Common myeloid progenitor, CD34-positive (primary cell): ENCODE measurements around the gene AFTPH.

Source experiments
- CTCF ChIA-PET: fragments of 350-600 bp; sonication (Branson Sonifier 250); formaldehyde crosslinking; loops from one replicate; lab custom pipeline; 2021; ENCODE audit warnings: antibody characterized with exemption; lab: Charles Lee
- POLR2A ChIA-PET: fragments of 350-600 bp; sonication (Branson Sonifier 250); formaldehyde crosslinking; loops from one replicate; lab custom pipeline; 2021; ENCODE audit warnings: antibody characterized with exemption; lab: Charles Lee
- DNase-seq, 3 donors: peaks; one replicate each; pipeline versions ENCODE4 v3.0.0 to v3.0.0-alpha.2; 2013
- H3K27ac ChIP-seq, 2 experiments: 1 replicate in 1 of 2; 2 replicates in 1 of 2; pipeline ENCODE4 v1.7.0; 2013; ENCODE audit warnings: inconsistent platforms in 2 of 2, low read length in 2 of 2, mild to moderate bottlenecking in 2 of 2, low read depth in 1 of 2, moderate library complexity in 1 of 2; ENCODE audit not compliant: severe bottlenecking in 2 of 2, insufficient read depth in 1 of 2, poor library complexity in 1 of 2
- H3K27me3 ChIP-seq, 5 experiments: replicated peaks in 2 of 5; 1 replicate in 3 of 5; 2 replicates in 2 of 5; pipeline versions ENCODE4 v1.6.1 to v1.7.0; 2013; ENCODE audit warnings: low read length in 4 of 5, mild to moderate bottlenecking in 2 of 5, moderate library complexity in 2 of 5, inconsistent platforms in 1 of 5; ENCODE audit not compliant: insufficient read depth in 5 of 5, control insufficient read depth in 4 of 5
- H3K36me3 ChIP-seq, 4 experiments: 1 replicate in 2 of 4; 2 replicates in 2 of 4; pipeline versions ENCODE4 v1.6.1 to v1.7.0; 2013; ENCODE audit warnings: low read length in 3 of 4, control low read depth in 1 of 4, mild to moderate bottlenecking in 1 of 4; ENCODE audit not compliant: control insufficient read depth in 4 of 4, insufficient read depth in 4 of 4
- H3K4me1 ChIP-seq, 4 experiments: 1 replicate in 3 of 4; 2 replicates in 1 of 4; pipeline versions ENCODE4 v1.6.1 to v1.7.1; 2013; ENCODE audit warnings: low read length in 3 of 4, mild to moderate bottlenecking in 3 of 4, control low read depth in 1 of 4, inconsistent platforms in 1 of 4, moderate library complexity in 1 of 4; ENCODE audit not compliant: control insufficient read depth in 4 of 4, insufficient read depth in 4 of 4; ENCODE audit errors: control extremely low read depth in 1 of 4
- H3K4me3 ChIP-seq, 7 experiments: 1 replicate in 4 of 7; 2 replicates in 3 of 7; pipeline versions ENCODE4 v1.5.1 to v1.7.0; 2013; ENCODE audit warnings: mild to moderate bottlenecking in 7 of 7, low read length in 6 of 7, moderate library complexity in 6 of 7, inconsistent platforms in 2 of 7, low read depth in 2 of 7, control low read depth in 1 of 7; ENCODE audit not compliant: insufficient read depth in 4 of 7, control insufficient read depth in 1 of 7; ENCODE audit errors: extremely low read depth in 1 of 7
- H3K9me3 ChIP-seq, 5 experiments: 1 replicate in 4 of 5; 2 replicates in 1 of 5; pipeline versions ENCODE4 v1.6.1 to v1.7.1; 2013; ENCODE audit warnings: low read length in 4 of 5, mild to moderate bottlenecking in 2 of 5, inconsistent platforms in 1 of 5, low read depth in 1 of 5, moderate library complexity in 1 of 5; ENCODE audit not compliant: control insufficient read depth in 4 of 5, insufficient read depth in 2 of 5; ENCODE audit errors: control extremely low read depth in 1 of 5
- WGBS: methylation state at CpG from one replicate; pipeline ENCODE4 v1.1.5; 2013; ENCODE audit not compliant: insufficient coverage; 5-methylcytosine and 5-hydroxymethylcytosine counted together

AFTPH gene

DNA sequence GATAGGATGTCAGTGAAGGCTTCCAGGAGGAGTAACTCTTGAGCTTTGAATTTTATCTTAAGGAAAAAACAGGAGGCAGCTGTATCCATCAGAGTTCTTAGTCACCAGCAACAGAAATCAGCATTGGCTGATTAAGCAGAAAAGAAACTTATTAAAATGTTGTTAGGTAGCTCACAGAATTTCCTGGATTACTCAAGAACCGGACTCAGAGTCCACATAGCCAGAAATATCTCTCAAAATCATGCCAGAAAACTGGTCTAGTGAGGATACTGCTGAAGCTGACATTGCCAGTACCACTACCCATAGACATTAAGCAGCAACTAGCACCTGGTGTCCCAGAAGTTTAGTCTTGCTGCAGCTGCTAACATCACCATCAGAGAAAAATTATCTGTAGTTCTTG is 10.1 kb upstream of the AFTPH start:
- Histone ChIP-seq H3K36me3 (no peaks in the 10 kb centered on the region), H3K4me1 (no peaks in the 10 kb centered on the region), H3K9me3 (no peaks in the 10 kb centered on the region), H3K27ac (no peak overlapping the region), H3K27me3 (peaks cover 0 to 3% (median 0%) of the 10 kb centered on the region in 5 experiments), H3K4me3 (no peak overlapping the region)
- POLR2A ChIA-PET: no interaction called here
- 56% methylated on average over 1 of the region's 1 CpG for WGBS
- DNase-seq: no peak
- CTCF ChIA-PET: interaction anchor here (0.9 to 1.9 kb wide), 7 partner anchors 9 to 187 kb away, joined by 3 to 11 read pairs (median 3); no protein-coding TSS in a partner anchor

DNA sequence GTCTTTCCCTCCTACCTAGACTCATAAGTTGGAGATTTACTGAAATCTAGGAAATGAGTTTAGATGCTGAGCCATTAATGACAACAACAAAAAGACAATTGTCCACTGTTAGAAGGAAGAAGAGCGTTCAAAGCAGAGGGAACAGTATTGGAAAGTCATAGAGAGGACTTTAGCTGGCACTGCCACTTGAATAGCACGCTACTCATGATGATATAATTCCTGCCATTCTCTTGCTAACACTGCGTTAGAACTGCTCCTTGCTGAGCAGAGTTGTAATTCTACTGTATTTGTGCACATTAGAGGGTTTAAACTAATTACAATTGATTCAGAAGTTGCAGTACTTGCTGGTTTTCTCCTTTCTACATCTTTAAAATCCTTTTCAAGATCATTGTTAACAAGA is 9.0 kb upstream of the AFTPH start:
- H3K4me1 ChIP-seq: no peaks in the 10 kb centered on the region
- DNase-seq: no peak
- ChIA-PET CTCF (interaction anchor here (0.7 to 1.9 kb wide), 8 partner anchors 8 to 188 kb away, joined by 3 to 11 read pairs (median 3); no protein-coding TSS in a partner anchor), POLR2A (no interaction called here)
- H3K4me3 ChIP-seq: no peak overlapping the region
- WGBS: 100% methylated on average over 2 of the region's 3 CpGs
- no peak overlapping the region for H3K27ac ChIP-seq
- H3K36me3 ChIP-seq: no peaks in the 10 kb centered on the region
- no peaks in the 10 kb centered on the region for H3K9me3 ChIP-seq
- peaks cover 0 to 3% (median 0%) of the 10 kb centered on the region in 5 experiments for H3K27me3 ChIP-seq

DNA sequence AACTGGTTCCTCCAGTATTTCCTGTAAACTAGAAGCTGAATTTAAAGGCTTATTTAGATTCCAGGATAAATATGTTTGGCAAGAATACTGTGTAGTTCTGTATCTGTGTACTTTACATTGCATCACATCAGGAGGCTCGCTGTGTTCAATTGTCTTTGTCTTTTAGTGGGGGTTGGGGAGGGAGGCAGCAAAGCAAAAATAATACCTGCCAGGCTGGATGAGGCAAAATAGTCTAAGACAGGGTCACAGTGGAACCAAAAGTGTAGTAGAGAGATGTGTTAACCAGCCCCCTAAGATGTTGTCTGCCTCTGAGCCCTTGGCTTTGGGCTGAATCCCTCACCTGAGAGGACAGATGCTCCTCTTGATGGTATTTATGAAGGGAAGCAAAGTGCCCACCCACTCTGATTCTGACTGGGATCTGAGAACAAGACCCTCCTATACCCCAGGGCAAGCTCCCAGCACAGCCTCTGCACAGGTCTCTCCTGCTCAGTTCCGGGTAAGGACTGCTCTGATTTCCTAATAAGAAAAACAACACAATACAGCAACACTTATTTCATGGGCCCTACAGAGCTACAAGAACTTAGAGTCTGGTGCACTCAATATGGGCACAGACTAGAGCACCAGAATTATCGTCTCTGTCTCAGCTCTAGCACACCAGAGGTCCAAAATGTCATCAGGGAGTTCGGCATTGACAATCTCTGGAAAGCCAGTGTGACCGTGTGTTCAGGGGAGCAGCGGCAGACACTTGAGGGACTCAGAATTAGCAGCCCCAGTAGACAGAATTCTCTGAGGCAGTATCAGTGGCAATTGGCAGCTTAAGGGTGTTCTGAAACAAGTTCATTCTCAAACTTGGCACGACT is 7.2 kb upstream of the AFTPH start:
- CTCF ChIA-PET: interaction anchor here (1.0 to 5.5 kb wide), 3 partner anchors 14 to 69 kb away, joined by 3 to 56 read pairs (median 5); no protein-coding TSS in a partner anchor
- no peaks in the 10 kb centered on the region for H3K9me3 ChIP-seq
- H3K27ac ChIP-seq: no peak overlapping the region
- no peaks in the 10 kb centered on the region for H3K4me1 ChIP-seq
- DNase-seq: no peak
- POLR2A ChIA-PET: no interaction called here
- 97% methylated on average over 6 of the region's 7 CpGs for WGBS
- H3K36me3 ChIP-seq: no peaks in the 10 kb centered on the region
- H3K4me3 ChIP-seq: no peak overlapping the region
- peaks cover 0 to 3% (median 0%) of the 10 kb centered on the region in 5 experiments for H3K27me3 ChIP-seq

DNA sequence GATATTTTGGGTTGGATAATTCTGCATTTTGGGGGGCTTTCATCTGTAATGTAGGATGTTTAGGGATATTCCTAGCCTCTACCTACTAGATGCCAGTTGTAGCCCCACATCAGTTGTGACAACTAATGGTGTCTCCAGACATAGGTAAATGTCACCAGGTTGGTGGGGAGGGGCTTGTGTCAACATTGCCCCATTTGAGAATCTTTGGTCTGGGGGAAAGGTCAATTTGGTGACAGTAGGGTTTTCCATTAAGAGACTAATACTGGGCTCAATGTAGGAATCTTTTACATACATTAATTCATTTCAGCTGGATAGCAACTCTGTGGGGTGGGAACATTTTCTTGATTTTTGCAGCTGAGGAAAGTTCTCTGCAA is 6.6 kb upstream of the AFTPH start:
- POLR2A ChIA-PET: no interaction called here

DNA sequence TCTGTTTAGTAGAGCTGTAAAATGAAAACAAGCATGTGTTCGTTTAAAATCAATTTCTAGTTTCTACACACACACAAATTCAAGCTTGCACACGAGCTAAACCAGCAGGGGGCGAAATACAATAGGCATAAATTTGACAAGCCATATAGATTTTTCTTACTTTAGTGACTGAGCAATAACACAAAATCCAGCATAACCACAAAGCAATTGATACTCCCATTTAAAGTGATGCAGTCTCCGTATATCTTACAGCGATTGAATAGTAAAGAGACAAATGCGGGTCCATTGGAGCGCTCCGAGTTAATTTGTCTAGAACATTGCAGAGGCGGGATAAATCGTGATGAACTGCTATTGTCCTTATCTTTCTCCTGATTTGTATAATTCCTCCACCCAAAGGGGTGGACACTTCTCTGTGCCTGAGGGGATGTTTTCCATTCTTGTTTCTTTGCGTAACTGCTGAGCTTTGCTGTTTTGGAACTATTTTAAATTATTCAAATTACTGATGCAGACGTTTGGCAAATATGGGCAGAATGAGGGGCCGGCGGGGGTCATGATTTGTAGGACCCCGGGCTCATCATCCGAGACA is 1.2 kb upstream of the AFTPH start:
- peak; percentile 89 to 94 (median 92) for DNase-seq
- H3K36me3 ChIP-seq: no peaks in the 10 kb centered on the region
- H3K9me3 ChIP-seq: no peaks in the 10 kb centered on the region
- ChIA-PET CTCF (interaction anchor here (0.8 to 3.5 kb wide), 25 partner anchors 9 to 474 kb away, joined by 3 to 82 read pairs (median 5); no protein-coding TSS in a partner anchor), POLR2A (interaction anchor here (1.0 kb wide), 3 partner anchors 34 to 64 kb away, joined by 3 read pairs; no protein-coding TSS in a partner anchor)
- peak overlapping the region; percentile 97 for H3K27ac ChIP-seq
- H3K4me1 ChIP-seq: peaks cover 14 to 33% (median 18%) of the 10 kb centered on the region in 4 experiments
- H3K4me3 ChIP-seq: peak overlapping the region in 6 of 7 experiments; percentile 89 to 100 (median 99)
- H3K27me3 ChIP-seq: no peaks in the 10 kb centered on the region
- 0% methylated on average over 14 of the region's 16 CpGs for WGBS

More for the DNA sequence above, 6.6 kb upstream of the AFTPH start:
- no peak for DNase-seq
- Histone ChIP-seq H3K27me3 (peaks cover 0 to 3% (median 0%) of the 10 kb centered on the region in 5 experiments), H3K36me3 (no peaks in the 10 kb centered on the region), H3K4me3 (no peak overlapping the region), H3K27ac (no peak overlapping the region), H3K4me1 (peaks cover 0 to under 1% (median 0%) of the 10 kb centered on the region in 4 experiments), H3K9me3 (no peaks in the 10 kb centered on the region)
- CTCF ChIA-PET: interaction anchor here (1.0 to 5.5 kb wide), 5 partner anchors 10 to 69 kb away, joined by 3 to 56 read pairs (median 5); no protein-coding TSS in a partner anchor

DNA sequence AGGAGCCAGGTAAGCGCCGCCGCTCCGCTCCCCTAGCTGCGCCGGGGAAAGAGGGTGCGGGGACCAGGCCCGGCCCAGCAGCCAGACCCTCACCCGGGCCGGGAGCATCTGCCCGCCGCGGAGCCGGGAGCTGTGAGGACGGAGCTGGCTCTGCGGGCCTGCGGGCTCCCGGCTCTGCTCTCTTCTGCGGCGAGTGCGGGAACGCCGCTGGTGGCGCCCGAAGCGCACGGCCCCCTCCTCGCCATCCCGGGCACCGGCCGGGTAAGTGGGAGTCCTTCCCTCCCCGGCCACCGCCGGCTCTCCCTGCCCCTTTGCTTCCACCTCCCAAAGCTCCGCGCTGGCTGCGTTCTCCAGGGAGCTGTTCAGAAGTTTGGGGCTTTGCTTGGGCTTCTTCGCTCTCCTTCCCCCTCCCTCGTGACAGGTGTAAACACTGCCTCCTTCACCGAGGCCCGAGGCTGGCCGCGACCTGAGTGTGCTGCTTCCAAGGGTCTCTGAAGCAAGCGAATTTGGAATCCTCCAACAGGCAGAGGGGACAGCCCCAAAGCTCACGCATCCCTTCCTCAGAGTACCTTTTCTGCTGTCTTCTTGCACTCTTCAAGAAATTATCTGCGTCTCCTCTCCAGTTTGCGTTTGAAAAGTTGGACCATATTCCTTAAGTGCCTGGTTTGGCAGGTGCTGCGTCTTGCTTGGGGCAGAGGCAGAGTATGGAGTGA is 632 bp downstream of the AFTPH start:
- peak overlapping the region; percentile 89 to 100 (median 99) for H3K4me3 ChIP-seq
- peak; percentile 24 to 61 (median 41) for DNase-seq
- H3K27ac ChIP-seq: peak overlapping the region; percentile 90 to 97
- H3K4me1 ChIP-seq: peaks cover 17 to 51% (median 24%) of the 10 kb centered on the region in 4 experiments
- H3K27me3 ChIP-seq: no peaks in the 10 kb centered on the region
- no peaks in the 10 kb centered on the region for H3K9me3 ChIP-seq
- WGBS: 0% methylated on average over 37 of the region's 48 CpGs
- ChIA-PET POLR2A (interaction anchor here (0.6 to 1.0 kb wide), 2 partner anchors 10 to 592 kb away, joined by 3 to 4 read pairs; no protein-coding TSS in a partner anchor), CTCF (interaction anchor here (0.6 to 3.5 kb wide), 11 partner anchors 15 to 475 kb away, joined by 3 to 82 read pairs (median 3); no protein-coding TSS in a partner anchor)
- peaks cover 0 to 2% (median 0%) of the 10 kb centered on the region in 4 experiments for H3K36me3 ChIP-seq
